Esophagus squamous epithelium (tissue), 4 donors: Measurements from ENCODE around the gene FAM174B.

Source experiments
- POLR2A ChIP-seq, 4 donors: fragments of 450-650 bp; IDR thresholded peaks; one replicate each; pipeline ENCODE4 v1.6.1; 2017; ENCODE audit warnings: antibody characterized with exemption in 4 of 4, mild to moderate bottlenecking in 4 of 4, moderate library complexity in 3 of 4
- TF ChIP-seq, protein P1 (sequence below), 6 experiments: fragments of 450-650 bp in 4 of 6; fragments of 200-600 bp in 2 of 6; sonication (generic) in 2 of 6; IDR thresholded peaks; one replicate each; pipeline ENCODE4 v1.5.1; 2016 to 2019; ENCODE audit warnings: antibody characterized with exemption in 6 of 6, mild to moderate bottlenecking in 4 of 6, moderate library complexity in 4 of 6

DNA sequence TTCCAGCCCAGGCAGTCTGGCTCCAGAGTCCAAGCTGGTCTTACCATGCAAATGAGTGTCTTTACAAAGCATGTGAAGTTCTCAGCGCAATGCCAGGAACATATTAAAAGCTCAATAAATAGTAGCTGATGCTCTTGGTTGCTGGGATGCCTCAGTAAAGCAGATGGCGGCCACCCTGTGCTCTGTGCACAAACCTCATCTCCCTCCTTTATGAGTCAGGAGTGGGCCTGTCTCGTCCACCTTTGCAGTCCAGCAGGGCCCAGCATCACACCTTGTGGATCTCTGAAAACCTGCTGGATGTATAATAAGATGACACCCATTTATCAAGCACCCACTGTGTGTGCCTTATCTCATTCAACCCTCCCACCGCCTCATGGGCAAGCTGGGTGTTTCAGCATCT is 42.7 kb downstream of the FAM174B start:
- TF ChIP-seq, protein P1, sequence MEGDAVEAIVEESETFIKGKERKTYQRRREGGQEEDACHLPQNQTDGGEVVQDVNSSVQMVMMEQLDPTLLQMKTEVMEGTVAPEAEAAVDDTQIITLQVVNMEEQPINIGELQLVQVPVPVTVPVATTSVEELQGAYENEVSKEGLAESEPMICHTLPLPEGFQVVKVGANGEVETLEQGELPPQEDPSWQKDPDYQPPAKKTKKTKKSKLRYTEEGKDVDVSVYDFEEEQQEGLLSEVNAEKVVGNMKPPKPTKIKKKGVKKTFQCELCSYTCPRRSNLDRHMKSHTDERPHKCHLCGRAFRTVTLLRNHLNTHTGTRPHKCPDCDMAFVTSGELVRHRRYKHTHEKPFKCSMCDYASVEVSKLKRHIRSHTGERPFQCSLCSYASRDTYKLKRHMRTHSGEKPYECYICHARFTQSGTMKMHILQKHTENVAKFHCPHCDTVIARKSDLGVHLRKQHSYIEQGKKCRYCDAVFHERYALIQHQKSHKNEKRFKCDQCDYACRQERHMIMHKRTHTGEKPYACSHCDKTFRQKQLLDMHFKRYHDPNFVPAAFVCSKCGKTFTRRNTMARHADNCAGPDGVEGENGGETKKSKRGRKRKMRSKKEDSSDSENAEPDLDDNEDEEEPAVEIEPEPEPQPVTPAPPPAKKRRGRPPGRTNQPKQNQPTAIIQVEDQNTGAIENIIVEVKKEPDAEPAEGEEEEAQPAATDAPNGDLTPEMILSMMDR (IDR thresholded peaks at IDR 0.05): no peak
- no peak for TF ChIP-seq POLR2A (IDR thresholded peaks at IDR 0.05)
